ENCODE measurements around the gene PPP4R3A. TPM values are rescaled to one million over a fixed set of nuclear protein-coding genes. Genes with fewer than 3 reads are reported as not detected.
"Not testable (repeated sequence)": the region's sequence is repeated elsewhere in the genome, so short reads cannot be mapped to it uniquely, and the experiment has no call there.

Gene PPP4R3A
- total RNA-seq, 1 experiment from 2014 or later = 61.8 TPM

- H3K27me3 ChIP-seq (replicated peaks) = not testable (repeated sequence)
These were observed 15.6 kb downstream of the PPP4R3A start for GRCh38 chr14:91494392-91495065.

GRCh38 chr14:91493169-91493568 is 16.9 kb downstream of the PPP4R3A start:
- Histone ChIP-seq H3K36me3 (peaks cover 29% of the 10 kb centered on the region), H3K9me3 (replicated peaks) (no peaks in the 10 kb centered on the region), H3K27me3 (replicated peaks) (no peaks in the 10 kb centered on the region), H3K4me1 (replicated peaks) (no peaks in the 10 kb centered on the region; the same call in 1 of the 2 replicates), H3K27ac (no peak overlapping the region), H3K4me3 (no peak overlapping the region)
- DNase-seq (ENCODE audit: low read depth in 1 of 2, low spot score in 2 of 2) = no peak

More at GRCh38 chr14:91494392-91495065, 15.6 kb downstream of the PPP4R3A start:
- not testable (repeated sequence) for DNase-seq (ENCODE audit: low read depth in 1 of 2, low spot score in 2 of 2); H3K4me3 ChIP-seq; H3K4me1 ChIP-seq (replicated peaks); H3K9me3 ChIP-seq (replicated peaks); H3K27ac ChIP-seq
- H3K36me3 ChIP-seq = peaks cover 23% of the 10 kb centered on the region

GRCh38 chr14:91484744-91485143 is 25.4 kb downstream of the PPP4R3A start:
- Histone ChIP-seq H3K36me3 (peaks cover 78% of the 10 kb centered on the region), H3K27ac (no peak overlapping the region), H3K9me3 (replicated peaks) (no peaks in the 10 kb centered on the region), H3K4me1 (replicated peaks) (no peaks in the 10 kb centered on the region), H3K27me3 (replicated peaks) (no peaks in the 10 kb centered on the region), H3K4me3 (no peak overlapping the region)
- DNase-seq (ENCODE audit: low read depth in 1 of 2, low spot score in 2 of 2) = no peak

- H3K36me3 ChIP-seq = peaks cover 78% of the 10 kb centered on the region
- no peak for DNase-seq (ENCODE audit: low read depth in 1 of 2, low spot score in 2 of 2)
- no peak overlapping the region for H3K27ac ChIP-seq
- no peak overlapping the region for H3K4me3 ChIP-seq
- no peaks in the 10 kb centered on the region for H3K9me3 ChIP-seq (replicated peaks)
- H3K4me1 ChIP-seq (replicated peaks) = no peaks in the 10 kb centered on the region
- H3K27me3 ChIP-seq (replicated peaks) = no peaks in the 10 kb centered on the region
These were observed 25.9 kb downstream of the PPP4R3A start for GRCh38 chr14:91484186-91484585.

- no peak for DNase-seq (ENCODE audit: low read depth in 1 of 2, low spot score in 2 of 2)
- H3K36me3 ChIP-seq = peaks cover 83% of the 10 kb centered on the region
These were observed 27.7 kb downstream of the PPP4R3A start for GRCh38 chr14:91482263-91483013.

GRCh38 chr14:91477388-91477787 is 32.7 kb downstream of the PPP4R3A start:
- no peaks in the 10 kb centered on the region for H3K9me3 ChIP-seq (replicated peaks)
- H3K36me3 ChIP-seq = peaks cover 89% of the 10 kb centered on the region
- no peaks in the 10 kb centered on the region for H3K4me1 ChIP-seq (replicated peaks)

More at GRCh38 chr14:91482263-91483013, 27.7 kb downstream of the PPP4R3A start:
- H3K4me3 ChIP-seq = no peak overlapping the region
- no peaks in the 10 kb centered on the region for H3K4me1 ChIP-seq (replicated peaks)
- H3K27me3 ChIP-seq (replicated peaks) = no peaks in the 10 kb centered on the region
- H3K27ac ChIP-seq = no peak overlapping the region
- H3K9me3 ChIP-seq (replicated peaks) = no peaks in the 10 kb centered on the region

GRCh38 chr14:91473046-91473445 is 37.1 kb downstream of the PPP4R3A start:
- peaks cover 77% of the 10 kb centered on the region for H3K36me3 ChIP-seq
- DNase-seq (ENCODE audit: low read depth in 1 of 2, low spot score in 2 of 2) = no peak
- no peaks in the 10 kb centered on the region for H3K27me3 ChIP-seq (replicated peaks)
- no peak overlapping the region for H3K4me3 ChIP-seq
- H3K4me1 ChIP-seq (replicated peaks) = no peaks in the 10 kb centered on the region
- H3K27ac ChIP-seq = no peak overlapping the region
- H3K9me3 ChIP-seq (replicated peaks) = no peaks in the 10 kb centered on the region

More at GRCh38 chr14:91477388-91477787, 32.7 kb downstream of the PPP4R3A start:
- no peak for DNase-seq (ENCODE audit: low read depth in 1 of 2, low spot score in 2 of 2)
- Histone ChIP-seq H3K27me3 (replicated peaks) (no peaks in the 10 kb centered on the region), H3K27ac (no peak overlapping the region), H3K4me3 (no peak overlapping the region)

- Histone ChIP-seq H3K4me1 (replicated peaks) (no peaks in the 10 kb centered on the region), H3K27ac (no peak overlapping the region), H3K27me3 (replicated peaks) (no peaks in the 10 kb centered on the region), H3K36me3 (peaks cover 76% of the 10 kb centered on the region), H3K4me3 (no peak overlapping the region), H3K9me3 (replicated peaks) (no peaks in the 10 kb centered on the region)
- DNase-seq (ENCODE audit: low read depth in 1 of 2, low spot score in 2 of 2) = no peak
These were observed 39.9 kb downstream of the PPP4R3A start for GRCh38 chr14:91470216-91470615.

- Histone ChIP-seq H3K27me3 (replicated peaks) (no peaks in the 10 kb centered on the region), H3K4me3 (no peak overlapping the region), H3K9me3 (replicated peaks) (no peaks in the 10 kb centered on the region), H3K27ac (no peak overlapping the region), H3K36me3 (peaks cover 85% of the 10 kb centered on the region), H3K4me1 (replicated peaks) (no peaks in the 10 kb centered on the region)
- DNase-seq (ENCODE audit: low read depth in 1 of 2, low spot score in 2 of 2) = no peak
These were observed 43.9 kb downstream of the PPP4R3A start for GRCh38 chr14:91466192-91466591.

- H3K4me1 ChIP-seq (replicated peaks) = no peaks in the 10 kb centered on the region
- H3K27me3 ChIP-seq (replicated peaks) = no peaks in the 10 kb centered on the region
- H3K9me3 ChIP-seq (replicated peaks) = no peaks in the 10 kb centered on the region
- H3K36me3 ChIP-seq = peaks cover 83% of the 10 kb centered on the region
- H3K27ac ChIP-seq = no peak overlapping the region
- H3K4me3 ChIP-seq = no peak overlapping the region
- DNase-seq (ENCODE audit: low read depth in 1 of 2, low spot score in 2 of 2) = no peak
These were observed 45.4 kb downstream of the PPP4R3A start for GRCh38 chr14:91464615-91465205.

GRCh38 chr14:91458612-91459011 is 51.5 kb downstream of the PPP4R3A start:
- H3K4me1 ChIP-seq (replicated peaks) = no peaks in the 10 kb centered on the region
- no peak for DNase-seq (ENCODE audit: low read depth in 1 of 2, low spot score in 2 of 2)
- no peak overlapping the region for H3K27ac ChIP-seq
- no peaks in the 10 kb centered on the region for H3K27me3 ChIP-seq (replicated peaks)
- peaks cover 79% of the 10 kb centered on the region for H3K36me3 ChIP-seq
- no peaks in the 10 kb centered on the region for H3K9me3 ChIP-seq (replicated peaks)
- no peak overlapping the region for H3K4me3 ChIP-seq

- Histone ChIP-seq H3K4me3 (no peak overlapping the region), H3K9me3 (replicated peaks) (no peaks in the 10 kb centered on the region), H3K27me3 (replicated peaks) (no peaks in the 10 kb centered on the region), H3K4me1 (replicated peaks) (no peaks in the 10 kb centered on the region), H3K36me3 (peaks cover 55% of the 10 kb centered on the region), H3K27ac (no peak overlapping the region)
- no peak for DNase-seq (ENCODE audit: low read depth in 1 of 2, low spot score in 2 of 2)
These were observed 53.8 kb downstream of the PPP4R3A start for GRCh38 chr14:91456283-91456682.

- H3K4me1 ChIP-seq (replicated peaks) = no peaks in the 10 kb centered on the region
- no peak overlapping the region for H3K27ac ChIP-seq
- peaks cover 42% of the 10 kb centered on the region for H3K36me3 ChIP-seq
- no peak for DNase-seq (ENCODE audit: low read depth in 1 of 2, low spot score in 2 of 2)
- H3K27me3 ChIP-seq (replicated peaks) = no peaks in the 10 kb centered on the region
- H3K9me3 ChIP-seq (replicated peaks) = no peaks in the 10 kb centered on the region
- no peak overlapping the region for H3K4me3 ChIP-seq
These were observed 55.5 kb downstream of the PPP4R3A start for GRCh38 chr14:91454580-91454979.

GRCh38 chr14:91454155-91454554 is 56.0 kb downstream of the PPP4R3A start:
- no peak for DNase-seq (ENCODE audit: low read depth in 1 of 2, low spot score in 2 of 2)
- H3K4me3 ChIP-seq = no peak overlapping the region

More at GRCh38 chr14:91454155-91454554, 56.0 kb downstream of the PPP4R3A start:
- Histone ChIP-seq H3K36me3 (peaks cover 39% of the 10 kb centered on the region), H3K27ac (no peak overlapping the region), H3K4me1 (replicated peaks) (no peaks in the 10 kb centered on the region), H3K27me3 (replicated peaks) (no peaks in the 10 kb centered on the region), H3K9me3 (replicated peaks) (no peaks in the 10 kb centered on the region)

All from SJSA1 (cell line).